Activated CD4-positive, alpha-beta T cell treated with anti-CD3 and anti-CD28 coated beads for 4 hours (primary cell): ENCODE data around the gene MBNL2.

Source experiments
- DNase-seq, 2 donors: peaks; one replicate each; pipeline ENCODE4 v3.0.0-alpha.2; 2020

Gene MBNL2

DNA sequence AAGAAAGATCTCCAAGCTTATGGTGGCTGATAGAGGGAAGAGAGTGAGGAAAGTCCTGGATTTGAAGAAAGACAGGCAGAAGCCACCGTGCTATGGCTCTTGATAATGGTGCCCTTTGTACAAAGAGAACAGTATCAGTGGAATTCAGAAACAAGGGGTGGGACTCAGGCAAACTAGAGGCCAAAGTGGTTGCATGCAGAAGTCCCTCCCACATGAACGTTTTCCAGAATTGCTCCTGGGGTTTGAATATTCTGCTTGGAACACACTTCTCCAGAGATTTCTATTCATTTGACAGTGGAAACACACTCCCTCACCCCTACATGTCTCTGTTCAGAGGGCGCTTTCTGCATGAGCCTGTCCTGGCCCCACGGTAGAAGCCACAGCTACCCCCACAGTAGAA is 10.1 kb upstream of the MBNL2 start:
- DNase-seq, result no peak

DNA sequence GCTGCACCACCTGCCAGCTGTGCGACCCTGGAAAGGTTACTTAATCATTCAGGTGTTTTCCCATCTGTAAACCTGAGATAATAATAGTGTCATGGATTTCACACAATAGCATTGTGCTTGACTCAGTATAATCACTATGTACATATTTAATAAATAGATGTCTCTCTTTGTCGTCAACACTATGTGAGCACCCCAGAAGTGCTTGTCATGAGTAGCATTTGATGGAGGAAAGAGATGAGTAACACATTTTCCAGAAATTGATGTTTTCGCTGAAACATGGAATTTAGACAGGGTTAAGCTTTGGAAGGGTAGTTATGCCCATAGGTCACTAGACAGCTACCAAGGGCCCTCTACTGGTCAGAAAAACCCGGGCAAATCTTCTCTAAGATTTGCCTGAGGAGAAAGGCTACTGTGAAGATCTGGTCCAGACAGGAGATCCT is 9.5 kb upstream of the MBNL2 start:
- DNase-seq, result no peak

DNA sequence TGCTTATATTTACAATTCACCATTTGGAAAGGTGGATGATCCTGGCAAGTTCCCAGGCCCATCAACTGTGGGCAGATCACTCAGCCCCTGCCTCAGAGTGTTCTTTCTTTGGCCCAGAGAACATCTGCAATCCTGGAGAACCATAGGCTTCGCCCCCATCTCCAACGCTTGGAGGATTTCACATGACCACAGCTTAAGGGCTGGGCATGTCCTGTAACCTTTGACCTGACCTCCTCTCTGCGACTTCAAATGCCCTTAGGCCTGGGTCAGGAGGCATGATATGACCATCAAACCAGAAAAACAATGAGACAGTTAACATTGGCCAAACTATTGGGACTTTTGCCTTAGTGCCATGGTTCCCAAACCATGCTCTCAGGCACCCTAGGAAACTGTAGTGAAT is 7.2 kb upstream of the MBNL2 start:
- no peak for DNase-seq

DNA sequence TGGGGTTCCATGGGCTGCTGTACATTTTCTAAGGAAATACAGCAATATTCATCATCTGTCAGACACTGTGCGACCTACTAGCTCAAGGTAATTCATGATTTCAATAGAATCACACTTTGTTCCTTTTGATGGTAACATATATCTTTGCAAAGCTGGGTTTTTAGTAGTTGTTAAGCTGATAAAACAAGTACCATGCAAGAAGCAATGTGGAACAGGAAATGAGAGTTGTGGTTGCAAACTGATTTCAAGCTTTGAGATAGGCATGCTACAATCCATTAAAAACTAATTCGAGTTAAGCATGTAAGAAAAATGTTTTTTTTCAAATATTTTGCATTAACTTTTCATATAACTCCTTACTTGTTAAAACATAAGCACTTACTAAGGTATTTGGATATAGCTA is 6.8 kb upstream of the MBNL2 start:
- DNase-seq, result no peak

DNA sequence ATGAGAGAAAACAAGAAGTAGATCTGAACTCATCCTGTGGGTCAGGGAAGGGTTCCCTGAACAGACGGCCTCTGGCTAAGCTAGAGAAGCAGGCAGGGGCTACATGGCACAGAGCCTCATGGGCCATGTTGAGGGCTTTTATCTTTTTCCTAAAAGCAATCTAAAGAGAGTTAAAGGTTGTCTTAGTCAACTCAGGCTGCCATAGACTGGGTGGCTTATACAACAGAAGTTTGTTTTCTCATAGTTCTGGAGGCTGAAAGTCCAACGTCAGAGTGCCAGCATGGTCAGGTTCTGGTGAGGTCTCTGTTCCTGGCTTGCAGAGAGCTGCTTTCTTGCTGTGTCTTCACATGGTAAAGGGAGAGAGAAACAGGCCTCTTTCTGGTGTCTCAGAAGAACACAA is 2.9 kb upstream of the MBNL2 start:
- DNase-seq, result no peak

DNA sequence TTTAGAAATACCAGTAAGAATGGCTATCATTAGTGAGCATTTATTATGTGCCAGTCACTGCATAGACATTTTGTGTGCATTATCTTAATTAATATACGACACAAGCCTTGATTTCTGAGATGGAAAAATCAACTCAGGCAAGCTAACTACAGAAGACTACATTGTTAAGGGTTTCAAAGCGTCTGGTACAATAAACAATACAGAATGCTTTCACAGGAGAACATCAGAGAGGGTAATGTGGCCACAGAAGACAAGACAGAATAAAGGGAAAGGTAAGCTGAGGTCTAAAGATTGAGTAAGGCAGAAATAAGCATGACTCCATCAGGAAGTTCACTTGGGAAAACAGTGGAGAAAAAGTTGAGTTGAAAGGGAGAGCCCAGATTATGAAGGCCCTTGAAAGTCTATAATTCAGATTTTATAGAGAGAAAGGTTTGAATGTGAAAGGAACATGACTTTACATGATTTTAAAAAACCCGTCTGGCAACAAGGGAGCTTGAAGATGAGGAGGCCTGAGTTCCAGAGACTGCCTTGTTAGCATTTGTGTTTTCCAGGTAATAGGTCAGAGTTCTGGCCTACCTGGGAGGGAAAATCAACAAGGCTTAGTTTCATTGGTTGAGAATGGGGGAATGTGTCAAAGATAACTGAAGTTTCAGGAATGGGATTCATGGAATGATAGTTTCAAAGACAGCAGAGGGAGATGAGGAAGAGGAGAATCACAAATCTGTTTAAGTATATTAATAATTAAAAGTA is 1.8 kb upstream of the MBNL2 start:
- DNase-seq, result no peak

DNA sequence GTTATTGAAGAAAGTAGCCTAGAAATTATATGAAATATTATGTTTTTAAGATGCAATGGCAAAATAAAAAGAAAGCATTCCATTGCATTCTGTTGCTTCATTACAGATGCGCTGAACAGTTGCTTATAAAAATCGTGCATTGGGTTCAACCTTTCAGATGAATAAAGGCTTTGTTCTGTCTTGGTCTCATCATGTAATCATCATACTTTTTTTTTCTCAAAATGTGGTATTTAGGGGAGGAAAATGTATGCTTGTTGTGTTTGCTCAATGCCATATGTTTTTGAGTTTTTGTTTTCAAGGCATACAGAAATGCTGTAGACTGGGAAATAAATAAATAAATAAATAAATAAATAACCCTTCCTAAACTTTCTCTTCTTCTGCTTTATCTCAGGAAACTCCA is 1.1 kb upstream of the MBNL2 start:
- DNase-seq, result no peak

DNA sequence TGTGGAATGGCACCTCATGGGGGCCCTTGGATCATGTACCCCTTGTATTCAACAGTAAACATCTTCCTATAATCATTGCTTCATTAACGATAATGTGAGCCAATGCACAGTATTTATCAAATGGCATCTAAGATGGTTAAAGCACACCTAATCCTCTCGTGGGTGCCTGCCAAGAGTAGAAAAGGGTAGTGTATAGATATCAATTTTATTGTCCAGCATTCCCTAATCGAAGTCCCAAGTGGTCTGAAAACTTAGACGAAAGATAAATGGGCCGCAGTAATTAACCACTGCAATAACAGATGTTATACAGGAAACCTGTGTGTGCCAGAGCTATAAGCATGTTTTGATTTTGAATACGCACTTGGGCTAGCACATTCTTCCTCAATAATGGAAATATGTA is 667 bp upstream of the MBNL2 start:
- no peak for DNase-seq

DNA sequence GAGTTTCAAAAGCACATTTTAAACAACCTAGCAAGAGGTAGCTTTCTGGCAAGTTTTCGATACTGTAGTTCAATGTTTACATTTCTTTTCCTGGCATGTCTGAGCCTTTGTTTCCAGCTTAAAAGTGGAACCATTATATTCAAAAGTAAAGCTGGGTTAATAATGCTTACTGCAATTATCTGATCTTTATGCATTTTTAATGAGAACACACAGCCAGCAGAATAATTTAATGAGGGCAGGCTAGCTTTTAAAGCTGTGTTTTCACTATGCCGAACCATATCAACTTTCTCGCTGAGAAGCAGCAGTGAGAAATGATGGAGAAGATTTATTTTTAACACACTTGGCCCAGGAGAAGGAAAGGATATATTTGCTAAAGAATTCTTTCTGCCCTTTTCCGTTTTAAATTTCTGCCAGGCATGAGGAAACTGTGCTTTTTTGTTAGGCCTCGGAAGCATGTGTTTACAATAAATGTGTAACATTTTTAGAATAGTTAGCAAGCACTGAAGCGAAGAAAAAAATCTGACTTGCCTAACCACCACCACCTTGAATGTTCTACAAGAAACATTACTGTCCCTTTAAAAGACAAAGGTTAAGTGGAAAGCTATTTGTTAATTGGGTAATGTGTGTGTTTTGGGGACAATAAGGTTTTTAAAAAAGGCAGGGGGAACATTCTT is 1.0 kb downstream of the MBNL2 start:
- no peak for DNase-seq

DNA sequence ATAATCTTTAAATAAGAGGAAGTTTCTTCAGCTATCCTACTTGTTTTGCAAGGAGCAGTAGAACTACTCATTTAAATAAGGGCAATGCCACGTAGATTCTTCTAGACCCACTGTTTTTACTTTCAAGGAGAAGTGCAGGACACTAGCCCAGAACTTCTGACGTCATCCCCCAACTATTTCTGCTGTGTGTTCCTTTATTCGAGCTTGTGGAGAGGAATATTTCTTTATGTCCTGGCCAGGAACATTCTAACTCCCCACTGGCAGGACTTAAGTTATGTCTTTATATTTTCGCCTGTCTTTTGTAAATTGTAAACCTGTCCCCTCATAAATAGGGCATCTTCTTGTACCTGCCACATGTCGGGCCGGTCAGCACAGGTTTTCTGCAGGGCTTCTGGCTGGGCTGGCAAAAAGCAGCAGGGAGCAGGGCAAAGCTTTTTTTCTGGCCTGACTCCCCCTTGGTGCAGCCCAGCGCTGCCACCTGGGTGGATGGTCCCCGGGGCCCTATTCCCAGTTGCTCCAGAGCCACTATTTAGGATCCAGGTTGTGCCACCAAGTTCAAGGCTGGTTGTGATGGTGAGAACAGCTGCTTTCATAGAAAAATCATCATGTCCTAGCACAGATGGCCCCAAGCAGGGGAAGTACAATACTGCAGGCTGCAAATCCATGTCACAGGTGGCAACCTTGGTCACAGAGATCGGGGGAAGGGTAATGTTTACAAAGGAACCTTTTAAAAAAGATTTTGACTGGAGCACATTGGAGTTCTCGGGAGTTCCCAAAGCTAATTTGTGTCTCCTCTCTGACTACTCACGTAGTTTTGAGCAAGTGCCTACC is 1.8 kb downstream of the MBNL2 start:
- no peak for DNase-seq

DNA sequence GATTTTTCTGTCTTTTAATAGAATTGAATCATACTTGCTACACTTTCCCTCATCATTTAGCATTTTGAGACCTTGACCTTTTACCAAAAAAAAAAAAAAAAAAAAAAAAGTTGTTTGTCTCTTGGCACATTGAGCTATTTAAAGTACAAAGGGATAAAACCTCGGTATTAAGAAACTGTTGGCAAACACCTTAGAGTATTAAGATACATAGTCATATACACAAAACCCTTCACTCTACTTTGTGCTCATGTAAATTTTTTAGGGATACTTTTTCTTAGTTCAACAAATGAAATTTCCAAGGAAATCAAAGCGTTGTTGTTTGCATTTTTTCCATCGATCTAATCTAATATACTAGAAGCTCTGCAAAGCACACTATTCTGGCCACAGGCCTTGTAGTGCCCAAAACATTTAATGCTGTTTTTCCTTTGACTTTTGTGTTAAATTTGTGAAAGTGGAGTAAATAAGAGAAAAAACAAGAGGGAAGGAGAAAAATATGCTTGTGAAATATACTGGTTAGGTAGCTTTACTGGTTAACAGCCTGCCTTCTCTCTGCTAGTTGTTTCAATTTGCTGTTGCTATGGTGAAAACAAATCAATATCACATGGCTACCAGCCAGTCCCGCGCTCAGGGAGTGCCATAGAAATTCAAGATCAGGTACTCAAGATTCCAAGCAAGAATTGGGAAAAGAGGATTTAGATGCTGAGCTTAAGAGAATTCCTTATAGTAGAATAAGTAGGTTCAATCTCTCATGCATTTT is 2.6 kb downstream of the MBNL2 start:
- peak in 1 of 2 donors; percentile 10 for DNase-seq

DNA sequence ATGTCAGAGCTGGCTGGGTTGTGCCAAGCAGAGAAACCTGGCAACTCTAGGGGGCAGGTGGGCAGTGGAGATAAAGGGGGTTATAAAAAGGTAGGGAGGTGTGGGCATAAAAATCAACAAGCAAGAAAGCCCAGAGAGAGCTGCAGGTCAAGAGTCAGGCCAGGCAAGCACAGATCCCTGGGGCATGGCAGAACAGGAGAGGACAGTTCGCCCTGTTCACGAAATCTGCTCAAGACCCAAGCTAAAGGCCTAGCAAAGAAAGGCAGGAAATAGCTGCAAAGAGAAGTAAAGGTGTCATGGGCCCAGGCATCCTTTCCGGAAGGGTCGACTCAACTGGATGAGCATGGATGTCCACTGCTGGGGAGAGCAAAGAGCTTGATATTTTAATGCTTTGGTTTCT is 3.4 kb downstream of the MBNL2 start:
- DNase-seq, result no peak

DNA sequence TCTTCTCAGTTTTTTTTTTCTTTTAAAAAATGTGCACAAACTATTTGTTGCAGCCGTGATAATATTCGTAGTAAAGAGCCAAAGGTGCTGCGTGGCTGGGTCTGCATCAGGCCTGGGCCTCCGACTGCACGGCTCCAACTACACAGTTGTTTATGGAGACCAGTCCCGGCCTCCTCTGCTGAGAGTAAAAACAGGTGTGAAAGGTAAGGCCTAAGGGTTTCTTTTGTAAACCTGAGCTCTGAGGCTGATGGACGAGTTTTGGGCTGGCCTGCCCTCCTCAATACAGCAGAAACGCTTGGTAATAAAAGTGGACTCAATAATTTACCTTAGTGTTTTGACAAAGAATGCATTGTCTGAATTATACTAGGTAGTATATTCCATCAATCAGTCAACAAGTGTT is 3.9 kb downstream of the MBNL2 start:
- no peak for DNase-seq

DNA sequence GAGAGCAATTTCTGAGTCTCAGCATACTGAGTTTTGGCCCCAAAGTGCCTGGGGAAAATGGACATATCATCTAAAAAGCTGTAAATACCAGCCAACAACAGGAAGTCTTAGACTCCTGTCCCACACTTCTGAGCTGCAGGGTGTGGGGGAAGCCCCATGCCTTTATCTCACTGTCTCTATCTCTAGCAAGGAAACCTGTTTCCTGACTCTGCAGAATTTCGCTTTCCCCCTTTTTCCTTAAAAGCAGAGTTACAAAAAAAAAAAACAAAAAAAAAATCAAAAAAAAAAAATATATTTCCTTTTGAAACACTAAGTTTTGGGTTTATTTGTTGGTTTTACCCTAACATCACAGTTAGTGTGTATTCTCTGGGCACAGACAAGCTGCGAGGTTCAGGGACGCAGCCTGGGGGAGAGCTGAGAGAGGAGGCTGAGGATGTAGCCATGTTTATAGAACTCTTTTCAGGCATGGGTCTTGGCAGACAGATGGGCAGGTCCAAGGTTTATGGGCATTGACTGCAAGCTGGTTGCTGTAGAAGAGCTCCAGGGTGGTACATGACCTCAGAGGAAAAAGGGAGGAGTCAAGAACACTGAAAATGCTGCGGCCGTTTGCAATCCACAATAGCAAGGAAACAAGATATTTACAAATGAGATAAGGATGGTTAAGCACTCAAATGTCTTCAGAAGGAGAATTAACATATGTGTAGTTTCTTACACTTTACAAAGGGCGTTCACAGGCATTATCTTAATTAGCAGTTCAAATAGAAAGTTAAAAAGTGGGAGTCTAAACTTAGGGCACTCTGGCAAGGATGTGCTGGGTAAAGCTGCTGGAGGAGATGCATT is 4.9 kb downstream of the MBNL2 start:
- peak; percentile 31 to 44 for DNase-seq

DNA sequence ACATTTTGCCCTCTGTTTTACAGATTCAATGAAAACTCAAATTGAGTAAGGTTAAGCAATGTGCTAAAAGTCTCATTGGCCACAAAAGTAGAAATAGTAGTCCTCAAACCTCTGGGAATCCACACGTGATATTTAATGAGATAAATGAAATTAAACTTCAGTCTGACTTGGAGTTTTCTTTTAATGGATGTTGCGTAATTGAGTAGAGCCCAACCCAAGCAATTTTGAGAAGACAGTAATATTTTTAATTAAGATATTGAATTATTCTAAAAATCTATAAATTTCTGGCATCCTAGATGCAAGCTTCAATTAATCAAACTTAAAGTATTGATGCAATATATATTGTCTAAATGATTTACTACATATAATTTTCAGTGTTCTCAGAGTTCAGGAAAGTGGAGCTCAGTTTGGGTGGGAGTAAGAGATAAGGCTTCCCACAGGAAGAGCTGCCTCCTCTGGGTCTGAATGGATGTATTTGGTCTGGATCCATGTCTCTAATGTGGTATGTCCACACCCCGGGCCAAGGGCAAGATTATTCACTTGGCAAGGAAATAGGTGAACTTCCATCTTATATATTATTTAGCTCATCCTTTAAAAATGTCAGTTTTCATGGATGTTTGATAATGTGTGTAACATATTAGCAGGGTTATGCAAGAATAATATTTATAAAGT is 6.9 kb downstream of the MBNL2 start:
- no peak for DNase-seq

DNA sequence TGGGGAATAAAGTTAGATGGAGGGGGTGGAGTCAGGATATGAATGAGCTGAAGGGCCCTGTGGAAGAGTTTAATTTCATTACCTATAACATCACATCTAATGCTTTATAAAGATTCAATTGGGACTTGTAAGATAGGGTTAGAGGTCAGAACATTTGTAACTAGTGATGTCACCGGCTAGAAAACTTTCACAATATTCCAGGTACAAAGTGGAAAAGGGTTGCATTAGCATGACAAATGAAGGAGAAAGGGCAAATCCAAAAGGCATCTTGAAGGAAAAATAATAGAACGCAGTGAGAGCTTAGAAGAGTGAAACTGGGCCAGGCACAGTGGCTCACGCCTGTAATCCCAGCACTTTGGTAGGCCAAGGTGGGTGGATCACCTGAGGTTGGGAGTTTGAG is 7.6 kb downstream of the MBNL2 start:
- no peak for DNase-seq

DNA sequence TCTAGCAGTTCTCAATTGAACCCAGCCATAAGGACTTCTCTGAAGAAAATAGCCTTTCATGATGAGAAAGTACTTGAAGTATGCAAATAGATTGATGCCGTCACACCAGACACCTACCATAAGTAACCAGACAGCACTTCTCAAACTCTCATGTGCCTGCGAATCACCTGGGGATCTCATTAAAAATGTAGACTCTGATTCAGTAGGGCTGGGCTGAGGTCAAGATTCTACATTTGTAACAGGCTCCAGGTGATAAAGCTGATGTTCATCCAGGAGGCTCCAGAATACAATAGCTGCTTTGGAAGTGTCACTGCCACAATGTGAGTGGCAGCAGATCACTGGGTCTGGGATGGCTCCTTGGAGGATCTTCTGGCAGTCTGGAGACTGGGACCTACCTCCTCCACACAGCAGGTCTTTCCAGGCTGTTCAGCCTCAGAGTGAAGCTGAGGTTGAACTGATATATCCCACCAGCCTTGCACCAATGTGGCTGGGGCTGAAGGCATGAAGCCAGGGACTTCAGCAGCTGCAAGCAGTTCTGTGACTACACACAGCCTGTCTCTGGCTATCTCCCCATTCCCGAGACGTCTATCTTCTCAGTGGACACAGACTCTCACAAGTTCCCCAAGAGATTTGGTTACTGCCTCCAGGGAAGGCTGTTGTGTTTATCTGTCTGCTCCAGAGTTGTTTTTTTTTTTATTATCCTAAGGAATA is 9.1 kb downstream of the MBNL2 start:
- DNase-seq, result no peak

DNA sequence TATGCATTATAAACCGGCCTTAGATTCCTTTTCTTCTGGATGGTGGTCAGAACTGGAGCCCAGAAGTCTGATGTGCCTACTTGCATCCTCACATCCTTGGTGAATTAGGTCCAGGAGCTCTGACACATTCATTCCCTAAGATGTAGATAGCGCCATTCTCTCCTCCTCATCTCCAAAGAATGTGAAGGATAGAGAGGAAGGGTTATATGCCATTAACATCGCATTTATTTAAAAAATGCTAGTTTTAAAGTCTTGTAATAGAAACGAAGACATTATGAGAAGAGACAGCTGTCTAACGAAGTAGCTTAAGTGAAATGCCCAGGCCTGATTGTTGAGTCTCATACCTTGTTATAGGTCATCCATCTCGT is 9.7 kb downstream of the MBNL2 start:
- DNase-seq, result no peak

DNA sequence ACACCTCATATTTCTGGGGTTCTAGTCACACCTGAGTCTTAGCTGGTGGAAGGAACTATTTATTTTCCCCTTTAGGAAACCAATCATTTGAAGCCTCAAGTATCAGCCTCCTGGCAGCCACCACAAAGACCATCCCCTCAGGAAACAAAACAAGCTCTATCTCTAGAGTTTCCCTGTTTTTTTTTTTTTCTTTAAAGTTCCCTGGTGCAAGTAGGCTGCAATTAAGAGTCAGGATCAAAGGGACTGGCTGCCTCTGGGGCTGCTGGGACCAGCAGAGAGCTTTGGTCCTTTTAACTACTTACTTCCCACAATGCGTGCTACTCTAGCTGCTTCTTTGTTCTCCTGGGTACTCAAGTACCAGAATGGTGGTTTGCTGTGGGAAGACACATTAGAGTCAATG is 11.4 kb downstream of the MBNL2 start:
- DNase-seq, result no peak

DNA sequence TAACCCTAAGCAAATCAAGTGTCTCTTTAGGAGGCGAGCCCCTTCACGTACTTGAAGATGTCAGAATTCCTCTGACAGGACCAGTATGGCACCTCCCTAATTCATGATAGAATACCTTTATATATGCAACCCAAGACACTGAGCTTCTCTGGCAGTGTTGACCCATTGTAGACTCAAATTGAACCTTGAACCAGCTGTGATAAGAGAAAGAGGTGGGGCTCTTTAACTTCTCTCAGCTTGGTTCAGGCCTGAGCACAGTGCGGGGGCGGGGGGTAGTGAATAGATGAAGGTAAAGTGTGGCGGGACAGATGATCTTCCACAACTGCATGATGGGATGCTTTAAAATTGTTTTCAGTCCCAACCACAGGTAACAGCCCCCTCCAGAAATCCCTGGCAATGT is 12.1 kb downstream of the MBNL2 start:
- no peak for DNase-seq

DNA sequence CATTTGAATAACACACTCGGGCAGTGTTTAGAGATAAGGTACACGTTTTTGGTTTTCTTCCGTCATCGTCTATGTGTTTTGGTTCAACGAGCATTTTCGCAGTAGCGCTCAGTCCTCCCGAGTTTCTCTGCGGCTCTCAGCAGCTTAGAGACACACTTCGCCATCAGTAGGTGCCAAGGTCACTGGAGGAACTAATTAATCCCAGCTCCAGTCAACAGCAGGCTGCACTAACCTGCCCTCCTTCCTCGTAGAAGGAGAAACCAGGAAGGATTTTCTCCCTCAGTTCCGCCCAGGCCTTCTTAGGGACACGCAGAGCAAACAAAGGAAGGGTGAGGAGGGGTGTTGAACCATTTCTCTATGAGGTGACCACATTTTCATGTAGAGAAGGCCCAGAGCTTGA is 12.6 kb downstream of the MBNL2 start:
- DNase-seq, result no peak
